Mononuclear cell (primary cell): ENCODE measurements around the gene HEATR9. TPM values are rescaled to one million over a fixed set of nuclear protein-coding genes. Genes with fewer than 3 reads are reported as not detected.

Source experiments
- H3K27me3 ChIP-seq: 2 replicates; pipeline ENCODE4 v1.6.0; 2011; ENCODE audit warnings: low read length, control low read depth; ENCODE audit not compliant: insufficient read depth
- H3K4me1 ChIP-seq: 2 replicates; pipeline ENCODE4 v1.5.1; 2011; ENCODE audit warnings: mild to moderate bottlenecking, low read length, control low read depth; ENCODE audit not compliant: insufficient read depth
- H3K4me3 ChIP-seq: 2 replicates; pipeline ENCODE4 v1.5.1; 2011; ENCODE audit warnings: mild to moderate bottlenecking, low read length, moderate library complexity
- H3K9me3 ChIP-seq: 2 replicates; pipeline ENCODE4 v1.5.1; 2011; ENCODE audit warnings: low read depth, mild to moderate bottlenecking, control low read depth, low read length
- total RNA-seq: library from RNA; depleted of rRNA; stranded (reverse); fragments of >200 nt; gene quantifications from one replicate; pipeline ENCODE4 v1.2.3, GENCODE V29; 2012

The HEATR9 gene
- 0.63 TPM for total RNA-seq

GRCh38 chr17:35868737-35869136 is at the start of gene HEATR9:
Gene HEATR9 (minus strand): TSS chr17:35868891. CDS start chr17:35868742, 149 bp downstream.
- Histone ChIP-seq H3K4me3 (no peak within 1 kb of the TSS), H3K9me3 (no peaks in the 10 kb centered on the region), H3K27me3 (no peaks in the 10 kb centered on the region), H3K4me1 (peaks cover 7% of the 10 kb centered on the region)

DNA sequence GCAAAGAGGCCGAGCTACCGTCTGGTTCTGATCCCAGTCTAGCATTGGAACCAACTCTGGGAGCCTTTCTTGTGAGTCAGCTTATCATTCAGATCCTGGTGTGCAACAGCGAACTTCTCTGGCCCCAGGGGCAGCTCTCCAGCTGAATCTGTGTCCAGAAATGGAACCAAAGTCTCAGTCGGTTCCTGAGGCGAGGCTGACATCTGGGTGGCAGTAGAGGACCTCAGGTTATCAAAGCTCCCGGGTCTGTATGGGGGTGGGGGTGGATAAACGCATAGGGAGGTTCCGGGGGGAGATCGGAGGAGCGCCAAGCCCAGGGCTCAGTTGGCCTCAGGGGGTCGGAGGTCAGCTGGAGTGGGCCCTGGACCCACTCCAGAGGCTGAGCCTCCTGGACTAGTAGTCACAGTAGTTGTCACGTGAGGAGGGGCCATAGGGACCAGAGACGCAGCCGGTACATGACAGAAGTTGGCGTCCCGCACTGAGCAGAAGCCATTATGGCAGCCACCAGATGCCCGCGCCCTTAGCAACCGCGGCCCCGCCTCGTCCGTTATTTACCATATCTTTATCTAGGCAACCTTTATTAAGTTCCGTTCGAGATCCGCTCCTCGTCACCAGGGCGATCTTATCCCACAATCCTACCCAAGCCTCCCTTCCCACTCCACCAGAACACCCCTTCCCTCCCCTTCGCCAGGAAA is 49.0 kb upstream of the HEATR9 start:
- H3K4me3 ChIP-seq: no peak overlapping the region
- no peaks in the 10 kb centered on the region for H3K27me3 ChIP-seq
- H3K9me3 ChIP-seq: no peaks in the 10 kb centered on the region
- no peaks in the 10 kb centered on the region for H3K4me1 ChIP-seq

- Histone ChIP-seq H3K4me1 (no peaks in the 10 kb centered on the region), H3K27me3 (no peaks in the 10 kb centered on the region), H3K9me3 (no peaks in the 10 kb centered on the region), H3K4me3 (no peak overlapping the region)
These were observed 46.7 kb upstream of the HEATR9 start for GRCh38 chr17:35915153-35915964.

DNA sequence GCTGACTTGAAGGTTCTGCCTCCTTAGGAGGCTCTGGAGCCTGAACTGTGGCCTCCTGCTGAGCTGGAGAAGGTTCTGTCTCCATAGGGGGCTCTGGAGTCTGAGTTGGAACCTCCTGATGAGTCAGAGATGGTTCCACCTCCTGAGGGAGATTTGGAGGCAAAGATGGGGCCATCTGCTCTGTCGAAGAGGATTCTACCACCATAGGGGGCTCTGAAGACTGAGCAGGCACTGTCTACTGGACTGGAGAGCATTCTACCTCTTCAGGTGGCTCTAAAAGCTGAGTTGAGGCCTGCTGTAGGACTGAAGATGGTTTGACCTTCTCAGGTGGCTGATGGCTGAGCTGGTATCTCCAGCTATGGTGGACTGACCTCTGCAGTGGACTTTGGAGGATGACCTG is 45.7 kb upstream of the HEATR9 start:
- H3K4me1 ChIP-seq: no peaks in the 10 kb centered on the region

DNA sequence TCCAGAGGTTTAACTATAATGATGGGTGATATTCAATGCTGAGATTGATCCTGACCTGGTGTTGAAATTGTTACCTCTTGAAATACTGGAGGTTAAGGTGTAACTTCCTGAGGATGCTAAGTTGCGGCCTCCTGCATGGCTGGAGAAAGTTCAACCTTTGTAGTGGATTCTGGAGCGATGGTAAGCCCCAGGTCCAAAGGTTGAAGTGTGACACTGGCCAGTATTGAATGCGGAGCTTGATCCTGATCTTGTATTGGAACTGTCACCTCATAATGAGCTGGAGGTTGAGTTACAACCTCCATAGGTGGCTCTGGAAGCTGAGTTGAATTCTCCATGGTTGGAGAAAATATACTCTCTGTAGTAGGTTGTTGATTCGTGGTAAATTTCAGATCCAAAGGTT is 44.9 kb upstream of the HEATR9 start:
- H3K9me3 ChIP-seq: no peaks in the 10 kb centered on the region
- no peaks in the 10 kb centered on the region for H3K27me3 ChIP-seq
- H3K4me1 ChIP-seq: no peaks in the 10 kb centered on the region
- H3K4me3 ChIP-seq: no peak overlapping the region

More for the DNA sequence above, 45.7 kb upstream of the HEATR9 start:
- H3K9me3 ChIP-seq: no peaks in the 10 kb centered on the region
- H3K4me3 ChIP-seq: no peak overlapping the region
- no peaks in the 10 kb centered on the region for H3K27me3 ChIP-seq

DNA sequence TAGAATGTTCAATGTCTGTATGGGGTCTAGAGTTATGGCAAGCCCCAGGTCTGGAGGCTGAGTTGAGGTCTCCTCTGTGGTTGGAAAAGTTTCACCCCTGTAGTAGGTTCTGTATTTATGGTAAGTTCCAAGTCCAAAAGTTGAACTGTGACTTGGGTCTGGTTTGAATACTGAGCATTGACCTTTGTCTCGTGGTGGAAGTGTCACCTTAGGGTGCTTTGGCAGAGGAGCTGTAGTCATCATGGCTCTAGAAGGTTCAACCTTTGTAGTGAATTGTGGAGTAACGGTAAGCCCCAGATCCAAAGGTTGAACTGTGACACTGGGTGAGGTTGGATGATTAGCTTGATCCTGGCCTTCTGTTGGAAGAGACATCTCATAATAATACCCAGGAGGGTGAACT is 44.3 kb upstream of the HEATR9 start:
- Histone ChIP-seq H3K27me3 (no peaks in the 10 kb centered on the region), H3K4me1 (no peaks in the 10 kb centered on the region), H3K9me3 (no peaks in the 10 kb centered on the region), H3K4me3 (no peak overlapping the region)

DNA sequence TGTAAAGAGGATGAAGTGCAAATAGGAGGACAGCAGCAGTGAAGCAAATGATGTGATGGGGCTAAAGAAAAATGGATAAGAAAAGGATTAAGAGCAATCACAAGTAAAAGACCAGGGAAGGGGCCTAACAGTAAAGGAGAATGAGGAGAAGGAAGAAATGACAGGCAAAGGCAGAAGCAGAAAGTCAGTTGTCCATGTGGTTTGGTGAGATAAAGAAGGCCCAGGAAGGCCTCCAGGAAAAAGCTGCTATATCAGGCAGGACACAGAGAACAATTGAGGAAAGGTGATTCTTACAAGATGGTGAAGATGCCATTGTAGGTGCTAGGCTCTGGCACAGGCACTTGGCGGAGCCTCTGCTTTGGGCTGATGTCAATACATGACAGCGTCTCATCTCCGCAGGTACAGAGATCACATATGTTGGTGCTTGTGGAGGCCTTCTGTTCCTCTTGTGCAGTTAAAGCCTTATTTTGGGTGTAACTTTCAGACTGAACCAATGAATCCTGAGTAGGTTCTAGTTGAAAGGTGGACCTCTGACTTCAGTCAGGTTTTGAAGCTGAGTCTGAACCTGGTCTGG is 43.7 kb upstream of the HEATR9 start:
- no peak overlapping the region for H3K4me3 ChIP-seq
- no peaks in the 10 kb centered on the region for H3K9me3 ChIP-seq
- H3K27me3 ChIP-seq: no peaks in the 10 kb centered on the region
- no peaks in the 10 kb centered on the region for H3K4me1 ChIP-seq

- Histone ChIP-seq H3K9me3 (no peaks in the 10 kb centered on the region), H3K4me3 (no peak overlapping the region), H3K27me3 (no peaks in the 10 kb centered on the region), H3K4me1 (no peaks in the 10 kb centered on the region)
These were observed 40.7 kb upstream of the HEATR9 start for GRCh38 chr17:35909408-35909807.

DNA sequence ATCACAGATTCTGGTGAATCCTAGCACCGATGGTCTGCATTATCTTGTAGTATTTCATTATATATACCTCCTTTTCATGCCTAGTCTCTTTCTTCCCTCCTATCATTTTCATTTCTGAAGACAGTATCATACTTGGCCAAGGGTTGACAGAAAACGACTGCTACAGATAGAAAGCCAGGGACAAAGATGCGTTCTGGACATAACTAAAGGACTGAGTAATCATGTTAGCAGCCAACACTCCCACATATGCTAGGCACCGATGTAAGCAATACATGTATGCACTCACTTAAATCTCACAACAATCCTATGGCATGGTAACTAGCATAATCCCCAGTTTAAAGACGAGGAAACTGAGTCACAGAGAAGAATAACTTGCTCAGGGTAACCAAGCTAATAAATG is 39.0 kb upstream of the HEATR9 start:
- Histone ChIP-seq H3K4me1 (no peaks in the 10 kb centered on the region), H3K9me3 (no peaks in the 10 kb centered on the region), H3K4me3 (no peak overlapping the region), H3K27me3 (no peaks in the 10 kb centered on the region)

GRCh38 chr17:35906926-35907637 is 38.4 kb upstream of the HEATR9 start:
- H3K4me3 ChIP-seq: no peak overlapping the region
- no peaks in the 10 kb centered on the region for H3K4me1 ChIP-seq
- H3K9me3 ChIP-seq: no peaks in the 10 kb centered on the region
- H3K27me3 ChIP-seq: no peaks in the 10 kb centered on the region

DNA sequence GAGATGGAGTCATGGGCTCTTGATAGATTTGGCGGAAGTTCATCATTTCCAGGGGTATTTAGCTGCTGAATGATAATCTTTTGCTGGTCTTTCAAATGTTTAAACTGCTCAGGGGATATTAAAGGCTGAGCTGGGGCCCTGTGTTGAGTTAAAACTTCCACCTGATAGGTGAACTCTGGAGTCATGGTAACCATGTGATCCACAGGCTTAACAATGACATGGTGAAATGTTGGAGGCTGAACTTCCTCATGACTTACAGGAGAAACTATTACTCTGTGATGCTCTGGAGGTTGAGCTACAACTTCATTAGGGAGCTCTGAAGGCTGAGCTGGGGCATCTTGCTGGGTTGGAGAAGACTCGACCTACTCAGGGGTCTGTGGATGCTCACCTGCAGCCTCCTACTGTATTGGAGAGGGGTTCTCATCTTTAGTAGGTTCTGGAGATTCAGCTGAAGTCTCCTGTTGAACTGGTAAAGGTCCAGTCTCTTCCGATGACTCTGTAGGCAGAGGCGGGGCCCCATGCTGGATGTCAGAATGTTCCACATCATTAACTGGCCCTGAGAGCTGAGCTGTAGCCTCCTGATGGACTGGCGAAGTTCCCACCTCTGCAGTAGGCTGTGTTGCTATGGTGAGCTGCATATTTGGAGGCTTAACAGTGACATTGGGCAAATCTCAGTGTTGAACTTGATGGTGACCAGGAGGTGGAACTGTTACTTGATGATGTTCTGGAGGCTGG is 37.7 kb upstream of the HEATR9 start:
- H3K27me3 ChIP-seq: no peaks in the 10 kb centered on the region
- no peak overlapping the region for H3K4me3 ChIP-seq
- H3K4me1 ChIP-seq: peaks cover 7% of the 10 kb centered on the region
- no peaks in the 10 kb centered on the region for H3K9me3 ChIP-seq

DNA sequence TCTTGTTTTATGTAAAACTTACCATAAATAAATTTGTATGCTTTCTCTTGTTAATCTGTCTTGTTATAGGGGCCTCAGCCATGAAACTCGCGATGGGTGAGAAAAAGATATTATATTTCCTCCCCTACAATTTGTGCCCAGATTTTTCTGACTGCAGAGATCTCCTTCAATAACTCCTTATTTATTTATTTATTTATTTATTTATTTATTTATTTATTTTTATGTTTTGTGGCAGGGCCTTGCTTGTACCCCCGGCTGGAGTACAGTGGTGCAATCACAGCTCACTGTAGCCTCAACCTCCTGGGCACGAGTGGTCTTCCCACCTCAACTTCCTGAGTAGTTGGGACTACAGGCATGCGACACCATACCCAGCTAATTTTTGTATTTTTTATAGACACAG is 34.8 kb upstream of the HEATR9 start:
- Histone ChIP-seq H3K9me3 (no peaks in the 10 kb centered on the region), H3K27me3 (no peaks in the 10 kb centered on the region), H3K4me1 (peaks cover 34% of the 10 kb centered on the region), H3K4me3 (no peak overlapping the region)

DNA sequence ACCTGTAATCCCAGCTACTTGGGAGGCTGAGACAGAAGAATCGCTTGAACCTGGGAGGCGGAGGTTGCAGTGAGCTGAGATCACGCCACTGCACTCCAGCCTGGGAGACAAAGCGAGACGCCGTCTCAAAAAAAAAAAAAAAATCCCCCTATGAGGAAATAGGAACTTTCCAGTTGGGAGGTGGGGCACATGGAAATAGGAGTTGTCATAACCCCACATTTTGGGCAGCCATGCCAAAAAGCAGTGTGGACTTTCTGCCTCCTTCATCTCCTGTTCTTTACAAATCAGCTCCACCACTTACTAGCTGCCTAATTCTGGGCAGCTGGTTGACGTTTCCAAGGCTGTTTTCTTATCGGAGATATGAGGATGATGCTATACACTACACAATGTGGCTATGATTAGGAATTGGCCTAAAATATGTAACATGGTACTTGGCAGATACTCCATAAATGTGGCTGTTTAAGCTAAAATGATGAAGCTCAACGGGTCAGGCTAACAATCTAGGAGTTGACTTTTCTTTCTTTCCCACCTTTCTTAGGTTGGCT is 33.0 kb upstream of the HEATR9 start:
- Histone ChIP-seq H3K27me3 (no peaks in the 10 kb centered on the region), H3K4me3 (no peak overlapping the region), H3K4me1 (peaks cover 51% of the 10 kb centered on the region), H3K9me3 (no peaks in the 10 kb centered on the region)

DNA sequence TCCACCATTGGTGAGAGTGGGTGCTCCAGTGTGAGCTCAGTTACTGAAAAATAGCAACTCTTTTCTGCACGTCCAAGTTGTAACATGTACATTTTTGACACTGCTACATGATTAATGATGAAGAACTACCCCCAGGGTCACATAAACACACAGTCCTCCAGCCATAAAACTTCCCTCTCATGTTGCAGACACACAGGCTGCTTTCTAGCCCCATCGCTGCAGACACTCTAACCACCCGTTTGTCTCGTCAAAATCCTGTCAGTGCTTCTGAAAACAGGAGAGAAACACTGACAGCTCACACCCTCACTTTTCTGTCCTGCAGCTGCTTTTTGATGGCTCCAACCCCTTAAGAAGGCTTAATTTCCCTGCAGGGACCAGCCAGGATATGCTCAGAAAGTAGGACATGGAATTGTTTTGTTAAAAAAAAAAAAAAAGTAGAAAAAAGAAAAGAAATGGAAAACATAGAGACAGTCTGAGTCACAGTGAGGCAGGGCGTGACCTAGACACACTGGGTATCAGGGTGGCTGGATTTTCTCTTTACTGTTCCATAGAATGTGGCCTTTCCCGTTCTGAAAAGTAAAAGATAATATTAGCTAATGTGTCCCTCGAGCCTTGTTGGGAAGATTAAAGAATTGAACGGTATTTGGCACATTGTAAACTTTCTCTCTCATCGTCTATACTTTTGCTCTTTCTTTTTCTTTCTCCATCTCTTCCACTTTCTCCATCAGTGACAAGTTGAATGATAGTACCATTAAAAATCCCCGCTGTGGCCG is 32.2 kb upstream of the HEATR9 start:
- Histone ChIP-seq H3K27me3 (no peaks in the 10 kb centered on the region), H3K4me3 (no peak overlapping the region), H3K4me1 (peaks cover 59% of the 10 kb centered on the region), H3K9me3 (no peaks in the 10 kb centered on the region)
